ENCODE results near the gene KL.

The KL gene

DNA sequence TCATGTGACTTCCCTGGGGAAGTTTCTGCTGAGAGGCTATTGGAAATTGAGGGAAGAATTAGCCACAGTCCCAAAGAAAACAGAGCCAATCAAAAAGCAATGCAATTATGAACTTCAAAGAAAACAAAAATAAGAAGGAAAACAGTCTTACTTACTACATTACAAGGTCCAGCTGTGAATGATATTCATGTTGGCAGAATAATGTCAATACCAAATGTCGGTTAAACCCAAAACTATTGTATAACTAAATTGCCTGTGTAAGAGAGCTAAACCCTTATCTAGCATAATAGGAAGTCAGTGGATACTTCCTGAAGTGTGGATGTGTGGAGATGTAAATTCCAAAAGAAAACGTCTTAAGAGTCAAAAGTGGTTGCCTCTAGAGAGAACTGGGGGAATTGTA lies 12.4 kb downstream of the KL start:
- Histone ChIP-seq H3K27me3 (ENCODE audit: control insufficient read depth in 1 of 2, insufficient read depth in 1 of 2, low read length in 2 of 2) (peaks cover 0 to 11% of the 10 kb centered on the region in 2 experiments), H3K27ac (ENCODE audit: low read length, poor library complexity, severe bottlenecking) (no peak overlapping the region), H3K36me3 (ENCODE audit: control insufficient read depth in 1 of 2, insufficient read depth in 2 of 2, low read depth in 1 of 2, low read length in 2 of 2) (no peaks in the 10 kb centered on the region), H2BK15ac (ENCODE audit: low read depth, poor library complexity, severe bottlenecking) (no peak overlapping the region), H3K4ac (ENCODE audit: low read depth in 1 of 2, low read length in 2 of 2) (no peak overlapping the region), H2BK120ac (ENCODE audit: low read depth, low read length) (no peak overlapping the region), H3K4me2 (ENCODE audit: low read length, poor library complexity, severe bottlenecking) (no peak overlapping the region), H2BK5ac (ENCODE audit: low read depth, low read length, poor library complexity, severe bottlenecking) (no peak overlapping the region), H2AK5ac (ENCODE audit: low read length, severe bottlenecking) (no peak overlapping the region), H3K4me3 (ENCODE audit: insufficient read depth in 1 of 2, low read depth in 1 of 2, low read length in 2 of 2) (no peak overlapping the region), H3K23ac (ENCODE audit: low read length in 2 of 2) (no peak overlapping the region), H2BK12ac (ENCODE audit: low read length in 2 of 2) (no peak overlapping the region), H2AFZ (ENCODE audit: low read depth, low read length) (no peak overlapping the region), H4K8ac (ENCODE audit: low read length) (no peak overlapping the region), H4K91ac (ENCODE audit: low read length) (no peak overlapping the region), H3K18ac (ENCODE audit: low read depth in 1 of 2, low read length in 2 of 2) (no peak overlapping the region), H3K9me3 (ENCODE audit: control insufficient read depth, low read length) (no peaks in the 10 kb centered on the region), H3K4me1 (ENCODE audit: control insufficient read depth, insufficient read depth, low read depth, low read length) (no peaks in the 10 kb centered on the region), H3K9ac (ENCODE audit: low read length) (no peak overlapping the region), H3K79me1 (replicated peaks; ENCODE audit: low read length, poor library complexity, severe bottlenecking) (no peaks in the 10 kb centered on the region), H3K14ac (ENCODE audit: low read length in 2 of 2) (no peak overlapping the region)
- 29% methylated on average over 1 of the region's 2 CpGs for WGBS
- no peak for DNase-seq

DNA sequence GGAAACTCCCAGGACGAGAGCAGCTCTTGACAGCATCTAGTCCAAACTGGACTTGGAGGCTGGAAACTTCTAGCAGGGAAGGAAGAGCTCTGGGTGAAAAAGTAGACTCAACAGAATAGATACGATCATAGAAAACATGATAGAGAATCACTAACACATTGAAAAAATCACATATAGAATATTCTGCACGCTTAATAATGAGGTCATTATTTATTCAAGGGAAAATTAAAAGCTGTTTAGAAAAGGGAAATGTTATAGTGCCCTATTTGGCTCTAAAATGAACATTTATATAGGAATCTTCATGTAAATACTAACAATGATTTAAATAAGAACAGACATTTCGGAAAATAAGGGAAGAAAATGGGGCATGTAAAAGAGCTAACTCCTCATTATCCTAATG lies 15.1 kb downstream of the KL start:
- H3K9me3 ChIP-seq (ENCODE audit: control insufficient read depth, low read length) = no peaks in the 10 kb centered on the region
- H3K36me3 ChIP-seq (ENCODE audit: control insufficient read depth in 1 of 2, insufficient read depth in 2 of 2, low read depth in 1 of 2, low read length in 2 of 2) = no peaks in the 10 kb centered on the region
- no peak overlapping the region for H3K14ac ChIP-seq (ENCODE audit: low read length in 2 of 2)
- H3K4me3 ChIP-seq (ENCODE audit: insufficient read depth in 1 of 2, low read depth in 1 of 2, low read length in 2 of 2) = no peak overlapping the region
- no peak overlapping the region for H3K4ac ChIP-seq (ENCODE audit: low read depth in 1 of 2, low read length in 2 of 2)
- no peak for DNase-seq
- no peak overlapping the region for H3K18ac ChIP-seq (ENCODE audit: low read depth in 1 of 2, low read length in 2 of 2)
- H2BK120ac ChIP-seq (ENCODE audit: low read depth, low read length) = no peak overlapping the region
- no peaks in the 10 kb centered on the region for H3K27me3 ChIP-seq (ENCODE audit: control insufficient read depth in 1 of 2, insufficient read depth in 1 of 2, low read length in 2 of 2)
- no peak overlapping the region for H2BK12ac ChIP-seq (ENCODE audit: low read length in 2 of 2)
- no peaks in the 10 kb centered on the region for H3K4me1 ChIP-seq (ENCODE audit: control insufficient read depth, insufficient read depth, low read depth, low read length)
- no peaks in the 10 kb centered on the region for H3K79me1 ChIP-seq (replicated peaks; ENCODE audit: low read length, poor library complexity, severe bottlenecking)
- H2BK15ac ChIP-seq (ENCODE audit: low read depth, poor library complexity, severe bottlenecking) = no peak overlapping the region
- H2AFZ ChIP-seq (ENCODE audit: low read depth, low read length) = no peak overlapping the region
- H2BK5ac ChIP-seq (ENCODE audit: low read depth, low read length, poor library complexity, severe bottlenecking) = no peak overlapping the region
- H3K4me2 ChIP-seq (ENCODE audit: low read length, poor library complexity, severe bottlenecking) = no peak overlapping the region
- no peak overlapping the region for H3K9ac ChIP-seq (ENCODE audit: low read length)
- H4K91ac ChIP-seq (ENCODE audit: low read length) = no peak overlapping the region
- H3K23ac ChIP-seq (ENCODE audit: low read length in 2 of 2) = no peak overlapping the region
- no peak overlapping the region for H2AK5ac ChIP-seq (ENCODE audit: low read length, severe bottlenecking)
- no peak overlapping the region for H3K27ac ChIP-seq (ENCODE audit: low read length, poor library complexity, severe bottlenecking)
- no peak overlapping the region for H4K8ac ChIP-seq (ENCODE audit: low read length)
- WGBS = 100% methylated on average over 1 of the region's 4 CpGs

DNA sequence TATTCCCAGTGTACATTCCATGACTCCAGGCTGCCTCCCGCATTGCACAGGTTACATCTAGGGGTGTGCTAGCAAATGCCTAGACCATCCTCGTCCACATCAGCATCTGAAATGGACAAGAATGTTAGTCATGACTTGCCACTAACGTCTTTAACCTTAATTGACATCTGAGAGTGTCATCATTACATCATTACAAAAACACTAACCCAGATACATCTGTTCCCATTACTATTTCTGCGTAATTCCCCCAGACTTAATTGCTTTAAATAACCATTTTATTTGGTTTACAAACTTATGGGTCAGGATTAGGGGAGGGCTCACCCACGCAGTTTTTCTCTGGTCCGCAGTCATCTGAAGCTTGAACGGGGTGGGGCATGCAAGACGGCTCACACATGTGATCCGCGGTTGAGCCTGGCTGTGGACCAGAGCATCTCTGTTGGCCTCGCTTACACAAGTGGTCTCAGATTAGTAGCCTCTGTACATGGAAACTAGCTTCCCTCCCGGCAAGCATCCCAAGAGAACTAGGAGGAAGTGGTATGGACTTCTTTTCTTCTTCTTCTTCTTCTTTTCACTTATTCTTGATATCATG lies 15.9 kb downstream of the KL start:
- H3K27me3 ChIP-seq (ENCODE audit: control insufficient read depth in 1 of 2, insufficient read depth in 1 of 2, low read length in 2 of 2) = no peaks in the 10 kb centered on the region
- no peaks in the 10 kb centered on the region for H3K36me3 ChIP-seq (ENCODE audit: control insufficient read depth in 1 of 2, insufficient read depth in 2 of 2, low read depth in 1 of 2, low read length in 2 of 2)
- no peak overlapping the region for H2BK5ac ChIP-seq (ENCODE audit: low read depth, low read length, poor library complexity, severe bottlenecking)
- H3K23ac ChIP-seq (ENCODE audit: low read length in 2 of 2) = no peak overlapping the region
- H2BK12ac ChIP-seq (ENCODE audit: low read length in 2 of 2) = no peak overlapping the region
- H2AFZ ChIP-seq (ENCODE audit: low read depth, low read length) = no peak overlapping the region
- no peak overlapping the region for H3K4me2 ChIP-seq (ENCODE audit: low read length, poor library complexity, severe bottlenecking)
- 86% methylated on average over 10 of the region's 12 CpGs for WGBS
- no peak overlapping the region for H3K4me3 ChIP-seq (ENCODE audit: insufficient read depth in 1 of 2, low read depth in 1 of 2, low read length in 2 of 2)
- no peak overlapping the region for H2BK15ac ChIP-seq (ENCODE audit: low read depth, poor library complexity, severe bottlenecking)
- no peak overlapping the region for H3K27ac ChIP-seq (ENCODE audit: low read length, poor library complexity, severe bottlenecking)
- H3K18ac ChIP-seq (ENCODE audit: low read depth in 1 of 2, low read length in 2 of 2) = no peak overlapping the region
- no peak overlapping the region for H3K4ac ChIP-seq (ENCODE audit: low read depth in 1 of 2, low read length in 2 of 2)
- H3K9me3 ChIP-seq (ENCODE audit: control insufficient read depth, low read length) = no peaks in the 10 kb centered on the region
- no peak overlapping the region for H2BK120ac ChIP-seq (ENCODE audit: low read depth, low read length)
- no peak overlapping the region for H4K8ac ChIP-seq (ENCODE audit: low read length)
- no peak overlapping the region for H3K14ac ChIP-seq (ENCODE audit: low read length in 2 of 2)
- no peaks in the 10 kb centered on the region for H3K4me1 ChIP-seq (ENCODE audit: control insufficient read depth, insufficient read depth, low read depth, low read length)
- no peak overlapping the region for H3K9ac ChIP-seq (ENCODE audit: low read length)
- H2AK5ac ChIP-seq (ENCODE audit: low read length, severe bottlenecking) = no peak overlapping the region
- no peaks in the 10 kb centered on the region for H3K79me1 ChIP-seq (replicated peaks; ENCODE audit: low read length, poor library complexity, severe bottlenecking)
- no peak overlapping the region for H4K91ac ChIP-seq (ENCODE audit: low read length)
- DNase-seq = no peak

DNA sequence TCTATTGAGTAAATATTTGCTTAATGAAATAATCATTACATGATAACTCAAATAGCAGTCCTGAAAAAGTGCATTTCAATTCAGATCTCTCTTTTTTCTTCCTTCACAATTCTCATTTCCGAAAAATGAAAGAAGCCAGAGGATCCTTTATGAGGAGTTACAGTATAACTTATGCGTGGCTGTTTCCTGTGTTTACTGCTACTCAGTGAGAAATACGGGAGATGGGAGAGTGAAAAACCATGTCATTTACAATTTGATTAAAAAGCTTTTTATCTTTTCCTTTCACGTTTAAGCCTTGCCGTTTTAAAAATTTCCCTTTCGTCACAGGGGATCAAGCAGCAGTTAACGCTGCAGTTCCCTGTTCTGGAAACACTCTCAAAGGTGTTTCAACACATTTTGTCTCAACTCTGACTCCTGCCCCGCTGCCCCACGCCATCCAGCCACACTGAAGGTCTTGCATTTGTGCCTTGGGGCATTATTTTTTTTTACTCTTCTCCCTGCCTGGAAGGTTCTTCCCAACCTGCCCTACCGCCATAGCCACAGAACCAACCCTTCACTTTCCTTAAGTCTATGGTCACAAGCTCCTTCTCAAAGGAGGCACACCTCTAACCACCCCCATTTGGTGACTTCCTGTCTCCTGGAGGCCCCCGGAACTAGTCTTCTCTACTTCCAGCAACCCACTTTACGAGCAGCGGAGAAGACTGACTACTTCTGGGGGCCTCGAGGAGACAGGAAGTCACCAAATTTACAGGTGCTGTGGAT lies 17.0 kb downstream of the KL start:
- Histone ChIP-seq H2BK12ac (ENCODE audit: low read length in 2 of 2) (no peak overlapping the region), H2BK5ac (ENCODE audit: low read depth, low read length, poor library complexity, severe bottlenecking) (no peak overlapping the region), H3K4me2 (ENCODE audit: low read length, poor library complexity, severe bottlenecking) (no peak overlapping the region), H3K27me3 (ENCODE audit: control insufficient read depth in 1 of 2, insufficient read depth in 1 of 2, low read length in 2 of 2) (no peaks in the 10 kb centered on the region), H4K91ac (ENCODE audit: low read length) (no peak overlapping the region), H2BK15ac (ENCODE audit: low read depth, poor library complexity, severe bottlenecking) (no peak overlapping the region), H3K14ac (ENCODE audit: low read length in 2 of 2) (no peak overlapping the region), H3K79me1 (replicated peaks; ENCODE audit: low read length, poor library complexity, severe bottlenecking) (no peaks in the 10 kb centered on the region), H3K9me3 (ENCODE audit: control insufficient read depth, low read length) (no peaks in the 10 kb centered on the region), H2BK120ac (ENCODE audit: low read depth, low read length) (no peak overlapping the region), H3K9ac (ENCODE audit: low read length) (no peak overlapping the region), H3K4me1 (ENCODE audit: control insufficient read depth, insufficient read depth, low read depth, low read length) (no peaks in the 10 kb centered on the region), H3K23ac (ENCODE audit: low read length in 2 of 2) (no peak overlapping the region), H2AK5ac (ENCODE audit: low read length, severe bottlenecking) (no peak overlapping the region), H2AFZ (ENCODE audit: low read depth, low read length) (no peak overlapping the region), H3K4me3 (ENCODE audit: insufficient read depth in 1 of 2, low read depth in 1 of 2, low read length in 2 of 2) (no peak overlapping the region), H3K4ac (ENCODE audit: low read depth in 1 of 2, low read length in 2 of 2) (no peak overlapping the region), H4K8ac (ENCODE audit: low read length) (no peak overlapping the region), H3K18ac (ENCODE audit: low read depth in 1 of 2, low read length in 2 of 2) (no peak overlapping the region), H3K36me3 (ENCODE audit: control insufficient read depth in 1 of 2, insufficient read depth in 2 of 2, low read depth in 1 of 2, low read length in 2 of 2) (no peaks in the 10 kb centered on the region), H3K27ac (ENCODE audit: low read length, poor library complexity, severe bottlenecking) (no peak overlapping the region)
- WGBS = 80% methylated on average over 11 of the region's 14 CpGs
- no peak for DNase-seq
